Right lung (tissue), 10 donors: ENCODE measurements around the gene SPATA31A1. TPM values are rescaled to one million over a fixed set of nuclear protein-coding genes. Genes with fewer than 3 reads are reported as not detected.
"Not testable (repeated sequence)": the region's sequence is repeated elsewhere in the genome, so short reads cannot be mapped to it uniquely, and the experiment has no call there.

Source experiments
- DNase-seq, 2 donors: peaks; one replicate each; pipeline ENCODE4 v3.0.0-alpha.2; 2013
- long read RNA-seq, 8 donors: transcript quantifications; one replicate each; lab custom pipeline, GENCODE V29; 2026
- polyA plus RNA-seq, 5 donors: library from polyadenylated mRNA; unstranded; fragments of 120-200 nt; gene quantifications; one replicate each; pipeline versions ENCODE4 v1.2.1 to v1.2.3, GENCODE V29; 2013; ENCODE audit warnings: inconsistent platforms in 1 of 5, low replicate concordance in 1 of 5; ENCODE audit not compliant: insufficient read length in 5 of 5, insufficient read depth in 1 of 5

SPATA31A1 gene
- not detected for polyA plus RNA-seq
- long read RNA-seq, donor 1: 0 reads
- long read RNA-seq, donor 2: 0 reads
- long read RNA-seq, donor 3: 0 reads
- long read RNA-seq, donor 4: 0 reads
- long read RNA-seq, donor 5: 0 reads
- long read RNA-seq, donor 6: 0 reads
- long read RNA-seq, donor 7: 0 reads
- long read RNA-seq, donor 8: 0 reads

- DNase-seq: not testable (repeated sequence)
Measured at GRCh38 chr9:39355369-39355768, at the start of gene SPATA31A1. Gene SPATA31A1 (plus strand): TSS chr9:39355669. CDS start chr9:39355731, 62 bp downstream.

- not testable (repeated sequence) for DNase-seq
Measured at GRCh38 chr9:39407261-39408204, 52.1 kb downstream of the SPATA31A1 start.

- not testable (repeated sequence) for DNase-seq
Measured at GRCh38 chr9:39411254-39411940, 55.9 kb downstream of the SPATA31A1 start.

Other genes starting within 250 kb of the SPATA31A1 start
- gene CNTNAP3, start 67.5 kb upstream of the SPATA31A1 start, polyA plus RNA-seq: 1 to 10 TPM; 1.7 to 4.8 (median 3.6) TPM